KMS-11 (cell line): Measurements from ENCODE around the gene STAM.

ENCODE experiments used
- H2AFZ ChIP-seq: fragments of 200-600 bp; sonication (generic); 2 replicates; pipeline ENCODE4 v1.6.1; 2016; ENCODE audit warnings: antibody characterized with exemption, mixed run types, low read depth
- H3K27ac ChIP-seq: fragments of 200-600 bp; sonication (generic); 2 replicates; pipeline ENCODE4 v1.6.1; 2016; ENCODE audit warnings: mild to moderate bottlenecking, mixed run types
- H3K27me3 ChIP-seq: fragments of 200-600 bp; sonication (generic); 2 replicates; pipeline ENCODE4 v1.6.1; 2017; ENCODE audit warnings: mild to moderate bottlenecking, low read depth, mixed run types, moderate library complexity; ENCODE audit not compliant: insufficient read depth
- H3K36me3 ChIP-seq: fragments of 200-600 bp; sonication (generic); 2 replicates; pipeline ENCODE4 v1.6.1; 2017; ENCODE audit warnings: mild to moderate bottlenecking, mixed run types; ENCODE audit not compliant: insufficient read depth
- H3K4me1 ChIP-seq: fragments of 200-600 bp; sonication (generic); 2 replicates; pipeline ENCODE4 v1.6.1; 2016; ENCODE audit warnings: mild to moderate bottlenecking, low read depth, mixed run types; ENCODE audit not compliant: poor library complexity, severe bottlenecking
- H3K4me2 ChIP-seq: fragments of 200-600 bp; sonication (generic); 2 replicates; pipeline ENCODE4 v1.7.0; 2016; ENCODE audit warnings: mild to moderate bottlenecking, mixed run types
- H3K4me3 ChIP-seq: fragments of 200-600 bp; sonication (generic); IDR thresholded peaks from 2 replicates; pipeline ENCODE4 v1.6.1; 2017; ENCODE audit warnings: low read depth, low read length, mixed read lengths; ENCODE audit not compliant: insufficient read depth
- H3K79me2 ChIP-seq: fragments of 200-600 bp; sonication (generic); 2 replicates; pipeline ENCODE4 v1.6.1; 2016; ENCODE audit warnings: low read depth, mixed run types; ENCODE audit not compliant: insufficient read depth
- H3K9ac ChIP-seq: fragments of 200-600 bp; sonication (generic); 2 replicates; pipeline ENCODE4 v1.6.1; 2016; ENCODE audit warnings: mild to moderate bottlenecking, mixed run types
- H4K20me1 ChIP-seq: fragments of 200-600 bp; sonication (generic); 2 replicates; pipeline ENCODE4 v1.6.1; 2016; ENCODE audit warnings: mild to moderate bottlenecking, mixed run types; ENCODE audit not compliant: insufficient read depth
- TF ChIP-seq, protein P1 (sequence below): fragments of 200-600 bp; sonication (generic); conservative IDR thresholded peaks from 2 replicates; pipeline ENCODE4 v1.6.1; 2017; ENCODE audit warnings: low read depth, mild to moderate bottlenecking, antibody characterized with exemption, low read length, moderate library complexity, mixed read lengths

The STAM gene

DNA sequence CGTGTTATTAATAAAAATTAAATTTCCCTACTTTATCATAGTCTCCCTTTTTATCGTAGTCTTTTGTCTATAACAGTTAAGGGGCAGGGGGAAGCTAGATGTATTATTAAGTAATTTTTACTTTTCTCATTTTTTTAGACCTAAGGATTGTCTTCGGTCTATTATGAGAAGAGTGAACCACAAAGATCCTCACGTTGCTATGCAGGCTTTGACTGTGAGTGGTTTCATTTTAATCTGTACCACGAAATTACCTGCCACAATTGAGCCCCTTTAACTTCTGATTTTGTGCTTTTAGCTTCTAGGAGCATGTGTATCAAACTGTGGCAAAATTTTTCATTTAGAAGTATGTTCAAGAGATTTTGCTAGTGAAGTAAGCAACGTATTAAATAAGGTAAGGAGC is 40.6 kb downstream of the STAM start:
- no peaks in the 10 kb centered on the region for H3K27me3 ChIP-seq
- TF ChIP-seq, protein P1, sequence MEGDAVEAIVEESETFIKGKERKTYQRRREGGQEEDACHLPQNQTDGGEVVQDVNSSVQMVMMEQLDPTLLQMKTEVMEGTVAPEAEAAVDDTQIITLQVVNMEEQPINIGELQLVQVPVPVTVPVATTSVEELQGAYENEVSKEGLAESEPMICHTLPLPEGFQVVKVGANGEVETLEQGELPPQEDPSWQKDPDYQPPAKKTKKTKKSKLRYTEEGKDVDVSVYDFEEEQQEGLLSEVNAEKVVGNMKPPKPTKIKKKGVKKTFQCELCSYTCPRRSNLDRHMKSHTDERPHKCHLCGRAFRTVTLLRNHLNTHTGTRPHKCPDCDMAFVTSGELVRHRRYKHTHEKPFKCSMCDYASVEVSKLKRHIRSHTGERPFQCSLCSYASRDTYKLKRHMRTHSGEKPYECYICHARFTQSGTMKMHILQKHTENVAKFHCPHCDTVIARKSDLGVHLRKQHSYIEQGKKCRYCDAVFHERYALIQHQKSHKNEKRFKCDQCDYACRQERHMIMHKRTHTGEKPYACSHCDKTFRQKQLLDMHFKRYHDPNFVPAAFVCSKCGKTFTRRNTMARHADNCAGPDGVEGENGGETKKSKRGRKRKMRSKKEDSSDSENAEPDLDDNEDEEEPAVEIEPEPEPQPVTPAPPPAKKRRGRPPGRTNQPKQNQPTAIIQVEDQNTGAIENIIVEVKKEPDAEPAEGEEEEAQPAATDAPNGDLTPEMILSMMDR = no peak
- no peak overlapping the region for H3K4me2 ChIP-seq
- H3K36me3 ChIP-seq = no peaks in the 10 kb centered on the region
- no peak overlapping the region for H3K27ac ChIP-seq
- H2AFZ ChIP-seq = no peak overlapping the region
- H3K4me3 ChIP-seq = no peak overlapping the region
- peaks cover 20% of the 10 kb centered on the region; the same call in 1 of the 2 replicates for H3K79me2 ChIP-seq
- no peak overlapping the region for H3K9ac ChIP-seq
- no peaks in the 10 kb centered on the region; the same call in 1 of the 2 replicates for H4K20me1 ChIP-seq
- H3K4me1 ChIP-seq = peaks cover 31% of the 10 kb centered on the region

DNA sequence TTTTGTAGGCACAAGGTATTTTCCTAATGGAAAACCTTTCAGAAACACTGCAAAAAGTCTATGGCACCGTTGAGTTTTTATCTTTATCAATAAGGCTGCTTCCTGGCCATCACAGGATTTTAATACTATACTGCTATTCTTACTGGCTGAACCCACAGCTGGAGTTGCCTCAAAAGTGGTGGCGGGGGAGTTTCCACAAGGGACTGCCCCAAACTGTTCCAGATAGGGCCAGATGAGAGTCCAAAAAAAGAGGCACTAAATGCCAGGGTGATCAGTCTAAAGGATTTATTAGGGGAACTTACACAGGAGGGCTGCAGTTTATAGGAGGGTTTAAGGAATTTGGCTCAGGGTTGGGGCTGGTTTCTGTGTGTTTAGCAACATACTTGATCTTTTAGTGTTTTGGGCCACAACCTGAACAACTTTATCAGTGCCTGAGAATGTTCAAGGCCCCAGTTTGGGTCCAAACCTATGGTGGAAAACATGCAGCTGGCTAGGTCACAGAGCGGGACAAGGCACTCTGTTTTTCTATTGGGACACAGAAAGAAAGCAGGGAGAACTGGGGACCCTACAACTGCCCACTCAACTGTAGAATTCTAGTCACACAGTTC is 41.4 kb downstream of the STAM start:
- Histone ChIP-seq H4K20me1 (no peaks in the 10 kb centered on the region), H3K36me3 (no peaks in the 10 kb centered on the region), H3K4me1 (peaks cover 31% of the 10 kb centered on the region), H3K4me3 (no peak overlapping the region), H3K9ac (no peak overlapping the region), H3K27ac (no peak overlapping the region), H2AFZ (no peak overlapping the region), H3K79me2 (peaks cover 12% of the 10 kb centered on the region; the same call in 1 of the 2 replicates), H3K27me3 (no peaks in the 10 kb centered on the region), H3K4me2 (no peak overlapping the region)
- TF ChIP-seq, protein P1 = no peak

DNA sequence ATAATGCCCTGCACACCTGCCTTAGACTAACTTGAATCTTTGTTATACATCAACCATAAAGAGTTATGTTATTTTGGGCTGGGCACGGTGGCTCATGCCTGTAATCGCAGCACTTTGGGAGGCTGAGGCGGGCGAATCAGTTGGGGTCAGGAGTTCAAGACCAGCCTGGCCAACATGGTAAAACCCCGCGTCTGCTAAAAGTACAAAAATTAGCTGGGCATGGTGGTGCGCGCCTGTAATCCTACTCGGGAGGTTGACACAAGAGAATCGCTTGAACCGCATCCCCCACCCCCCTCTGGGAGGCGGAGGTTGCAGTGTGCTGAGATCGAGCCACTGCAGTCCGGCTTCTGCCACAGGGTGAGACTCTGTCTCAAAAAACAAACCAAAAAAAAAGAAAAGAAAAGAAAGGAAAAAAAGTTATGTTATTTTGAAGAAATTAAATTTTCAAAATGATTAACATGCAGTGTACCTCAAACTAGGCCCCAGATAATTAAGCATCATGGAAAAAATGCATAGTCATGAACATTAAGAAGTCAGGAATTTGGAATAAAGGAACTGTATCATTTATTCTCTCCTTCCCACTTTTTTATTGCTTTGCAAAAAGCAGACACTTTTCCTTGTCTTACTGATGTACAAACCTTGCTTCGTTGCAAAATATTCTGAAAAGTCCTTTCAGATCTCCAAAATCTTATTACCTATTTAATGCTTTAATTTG is 43.3 kb downstream of the STAM start:
- Histone ChIP-seq H3K9ac (no peak overlapping the region), H2AFZ (no peak overlapping the region), H3K79me2 (peaks cover 4% of the 10 kb centered on the region; the same call in 1 of the 2 replicates), H3K36me3 (no peaks in the 10 kb centered on the region), H3K4me1 (peaks cover 25% of the 10 kb centered on the region), H3K27me3 (no peaks in the 10 kb centered on the region), H3K4me3 (no peak overlapping the region), H3K4me2 (no peak overlapping the region), H3K27ac (no peak overlapping the region), H4K20me1 (no peaks in the 10 kb centered on the region)
- TF ChIP-seq, protein P1 = no peak

DNA sequence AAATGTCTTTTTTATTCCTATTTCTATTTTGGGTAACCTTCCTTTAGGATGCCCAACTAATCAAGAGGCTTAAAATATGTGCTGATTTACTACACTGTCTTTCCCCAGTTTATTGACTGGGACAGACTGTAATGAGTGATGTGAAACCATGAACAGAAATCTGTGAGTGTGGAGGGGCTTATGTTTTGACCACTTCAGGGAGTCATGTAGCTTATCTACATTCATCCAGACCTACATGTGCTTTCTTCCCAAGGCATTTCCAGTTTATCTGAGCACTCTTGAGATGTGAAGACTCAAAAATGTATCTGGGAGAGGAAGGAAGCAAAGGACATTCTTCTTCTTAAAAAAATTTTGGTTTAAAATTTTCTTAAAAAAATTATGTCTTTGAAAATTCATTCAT is 45.2 kb downstream of the STAM start:
- Histone ChIP-seq H3K4me3 (no peak overlapping the region), H3K27ac (no peak overlapping the region), H3K4me1 (peaks cover 14% of the 10 kb centered on the region), H3K9ac (no peak overlapping the region), H3K79me2 (peaks cover 4% of the 10 kb centered on the region; the same call in 1 of the 2 replicates), H3K4me2 (no peak overlapping the region), H4K20me1 (no peaks in the 10 kb centered on the region), H2AFZ (no peak overlapping the region), H3K27me3 (no peaks in the 10 kb centered on the region), H3K36me3 (no peaks in the 10 kb centered on the region)
- TF ChIP-seq, protein P1 = no peak
